Bronchial smooth muscle cell (primary cell): ENCODE results near the gene ZDBF2. TPM values are rescaled to one million over a fixed set of nuclear protein-coding genes. Genes with fewer than 3 reads are reported as not detected.

ENCODE experiments used
- total RNA-seq: library from RNA; depleted of rRNA; stranded (reverse); fragments of >200 nt; gene quantifications from 2 replicates; pipeline ENCODE4 v1.2.1, GENCODE V29; 2014

The ZDBF2 gene
- 6.2 and 7.6 TPM in 2 replicates for total RNA-seq

DNA sequence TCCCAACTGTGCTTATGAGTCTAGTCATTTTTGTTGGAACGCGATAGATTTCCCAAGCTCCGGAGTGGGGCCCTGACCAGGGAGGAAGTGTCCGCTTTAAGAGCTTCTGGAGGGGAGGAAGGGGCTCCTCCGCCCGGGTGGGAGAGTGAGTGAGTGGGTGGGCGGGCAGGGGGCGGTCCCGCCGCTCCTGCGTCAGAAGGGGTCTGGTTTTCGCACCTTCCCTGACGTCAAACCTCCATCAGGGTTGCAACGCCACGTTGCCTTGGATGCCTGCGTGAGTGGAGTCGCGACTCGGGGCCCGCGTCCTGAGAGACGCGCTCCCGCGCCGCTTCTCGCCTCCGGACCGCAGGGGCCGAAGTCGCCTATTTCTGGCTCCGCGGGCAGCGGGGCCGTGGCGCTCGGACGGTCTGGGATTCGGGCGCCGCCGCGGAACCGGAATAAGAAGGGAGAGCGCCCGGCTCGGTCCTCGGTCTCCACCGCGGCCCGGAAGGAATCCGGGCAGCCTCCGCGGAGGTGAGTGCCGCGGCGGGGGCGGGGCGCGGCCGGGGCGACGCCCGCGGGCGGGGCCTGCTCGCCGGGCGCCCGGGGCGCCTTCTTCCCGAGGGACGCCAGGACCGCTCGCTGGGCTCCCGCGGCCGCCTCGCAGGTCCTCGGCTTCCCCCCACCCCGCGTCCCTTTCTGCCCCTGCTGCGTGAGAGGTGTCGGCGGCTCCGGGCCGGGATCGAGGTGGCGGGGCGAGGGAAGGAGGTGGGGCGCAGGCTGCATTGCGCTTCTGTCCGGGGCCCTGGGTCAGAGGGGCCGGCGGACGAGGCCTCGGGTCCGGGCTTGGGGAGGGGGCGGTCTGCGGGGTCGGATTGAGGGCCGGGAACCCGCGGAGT is at the start of gene ZDBF2:
Gene ZDBF2 (plus strand): TSS at position 230 of the 878 bp plus-strand sequence. CDS start 7,187 bp downstream, outside the sequence.

Other genes with a start within 250 kb of the ZDBF2 start
- gene INO80D, start 188.5 kb upstream of the ZDBF2 start, total RNA-seq = 3.3 and 4.3 TPM in 2 replicates
- gene NDUFS1, start 115.2 kb upstream of the ZDBF2 start, total RNA-seq = 101 and 123 TPM in 2 replicates
- gene EEF1B2, start 114.8 kb upstream of the ZDBF2 start, total RNA-seq = 720 and 1,143 TPM in 2 replicates
- gene ADAM23, start 168.9 kb downstream of the ZDBF2 start, total RNA-seq = 6.3 and 11.1 TPM in 2 replicates